CD4-positive, alpha-beta T cell (primary cell): ENCODE results near the gene NLE1. TPM values are rescaled to one million over a fixed set of nuclear protein-coding genes. Genes with fewer than 3 reads are reported as not detected.

Source experiments
- ATAC-seq: fragments of 200-7000 bp; cut with Tn5 transposase; one replicate; pipeline ENCODE4 v1.10.0; 2022; ENCODE audit warnings: mild to moderate bottlenecking; ENCODE audit not compliant: poor library complexity
- CTCF ChIA-PET: fragments of 350-600 bp; sonication (Branson Sonifier 250); formaldehyde crosslinking; loops from one replicate; lab custom pipeline; 2021; ENCODE audit warnings: antibody characterized with exemption, inconsistent platforms; lab: Charles Lee
- POLR2A ChIA-PET: fragments of 350-600 bp; sonication (Branson Sonifier 250); formaldehyde crosslinking; loops from one replicate; lab custom pipeline; 2021; ENCODE audit warnings: antibody characterized with exemption, inconsistent platforms; lab: Charles Lee
- DNase-seq, 14 experiments: peaks; one replicate each; pipeline ENCODE4 v3.0.0-alpha.2; 2013 to 2020; ENCODE audit warnings: mixed read lengths in 2 of 14
- H3K27ac ChIP-seq, 2 donors: one replicate each; pipeline versions ENCODE4 v1.5.1 to v1.7.0; 2013; ENCODE audit warnings: low read length in 2 of 2, low read depth in 1 of 2, mild to moderate bottlenecking in 1 of 2
- H3K27me3 ChIP-seq, 2 experiments: 1 replicate in 1 of 2; 2 replicates in 1 of 2; pipeline versions ENCODE4 v1.6.1 to v1.7.0; 2013; ENCODE audit warnings: low read length in 2 of 2, control low read depth in 1 of 2, mild to moderate bottlenecking in 1 of 2, moderate library complexity in 1 of 2; ENCODE audit not compliant: insufficient read depth in 2 of 2, control insufficient read depth in 1 of 2
- H3K36me3 ChIP-seq: one replicate; pipeline ENCODE4 v1.6.1; 2013; ENCODE audit warnings: low read length, control low read depth; ENCODE audit not compliant: insufficient read depth
- H3K4me1 ChIP-seq: one replicate; pipeline ENCODE4 v1.6.1; 2013; ENCODE audit warnings: low read length, control low read depth; ENCODE audit not compliant: insufficient read depth
- H3K4me3 ChIP-seq: one replicate; pipeline ENCODE4 v1.5.1; 2013; ENCODE audit warnings: mild to moderate bottlenecking, low read length, moderate library complexity
- H3K9me3 ChIP-seq, 2 experiments: 1 replicate in 1 of 2; 2 replicates in 1 of 2; pipeline versions ENCODE4 v1.6.1 to v1.7.0; 2013; ENCODE audit warnings: low read length in 2 of 2, mild to moderate bottlenecking in 2 of 2, control low read depth in 1 of 2, moderate library complexity in 1 of 2; ENCODE audit not compliant: control insufficient read depth in 1 of 2, insufficient read depth in 1 of 2
- H3K27ac Mint-ChIP-seq: one replicate; pipeline ENCODE4 v1.8.0; 2020; ENCODE audit warnings: mixed read lengths
- H3K27me3 Mint-ChIP-seq: one replicate; pipeline ENCODE4 v1.8.0; 2021; ENCODE audit warnings: mixed read lengths
- H3K36me3 Mint-ChIP-seq: one replicate; pipeline ENCODE4 v1.8.0; 2021; ENCODE audit warnings: low read depth, mixed read lengths
- H3K4me1 Mint-ChIP-seq: one replicate; pipeline ENCODE4 v1.8.0; 2021; ENCODE audit warnings: low read depth, mixed read lengths
- H3K4me3 Mint-ChIP-seq: one replicate; pipeline ENCODE4 v1.8.0; 2020; ENCODE audit warnings: mild to moderate bottlenecking, mixed read lengths
- H3K9me3 Mint-ChIP-seq: one replicate; pipeline ENCODE4 v1.8.0; 2020; ENCODE audit warnings: mixed read lengths
- CTCF ChIP-seq: fragments of 200-600 bp; IDR thresholded peaks from one replicate; pipeline ENCODE4 v1.8.0; 2022; ENCODE audit warnings: antibody characterized with exemption, mild to moderate bottlenecking
- intact Hi-C, 2 experiments: fragments of 100-400 bp; cut with DNase I in 1 of 2; cut with micrococcal nuclease in 1 of 2; formaldehyde crosslinking; loops; one replicate each; pipeline versions ENCODE4 v1.15.1 to v1.9.0; 2023 to 2025; cut with DNase I, micrococcal nuclease
- total RNA-seq, 174 experiments: library from RNA in 2 of 174; stranded (reverse) in 2 of 174; gene quantifications; one replicate each; pipeline ENCODE4 v1.2.3 and lab custom pipeline; 2021 to 2026

The NLE1 gene
- total RNA-seq, 2 experiments from 2014 or later: 8.9 to 9.5 TPM

- H3K4me3 Mint-ChIP-seq: peak within 1 kb of the TSS; percentile 97
- no peaks in the 10 kb centered on the region for H3K27me3 Mint-ChIP-seq
- Histone ChIP-seq H3K4me3 (peak within 1 kb of the TSS; percentile 98), H3K4me1 (peaks cover 34% of the 10 kb centered on the region), H3K27me3 (no peaks in the 10 kb centered on the region), H3K36me3 (peaks cover 2% of the 10 kb centered on the region), H3K27ac (peak within 1 kb of the TSS; percentile 56 to 60), H3K9me3 (no peaks in the 10 kb centered on the region)
- H3K4me1 Mint-ChIP-seq: peaks cover 34% of the 10 kb centered on the region
- ATAC-seq (peak; percentile 87), DNase-seq (peak; percentile 60 to 93 (median 74))
- peak within 1 kb of the TSS; percentile 88 for H3K27ac Mint-ChIP-seq
- no peaks in the 10 kb centered on the region for H3K9me3 Mint-ChIP-seq
- CTCF ChIA-PET: interaction anchor here (0.6 to 3.1 kb wide), 22 partner anchors 17 to 703 kb away, joined by 3 to 21 read pairs (median 4); partner anchors contain the start of gene RFFL
- POLR2A ChIA-PET: interaction anchor here (0.7 to 2.0 kb wide), 16 partner anchors 18 to 699 kb away, joined by 3 to 22 read pairs (median 3); partner anchors contain the start of genes LIG3, NLE1, PEX12 and RFFL
- peak; percentile 67 for TF ChIP-seq CTCF
- intact Hi-C loops: loop anchor here (1.0 to 5.0 kb wide), 10 partner anchors 30 to 919 kb away; no protein-coding TSS in a partner anchor
- H3K36me3 Mint-ChIP-seq: peaks cover 4% of the 10 kb centered on the region
These were observed 22.5 kb downstream of the NLE1 start, which contains the start of gene RAD51D for GRCh38 chr17:35119370-35120165. Gene RAD51D, minus strand, starts transcription at chr17:35119860. Its CDS starts 247 bp downstream, at chr17:35119613.

GRCh38 chr17:35117984-35118383 is 24.1 kb downstream of the NLE1 start:
- intact Hi-C loops: loop anchor here (2.0 to 5.0 kb wide), 5 partner anchors 29 to 917 kb away; no protein-coding TSS in a partner anchor
- H3K4me1 Mint-ChIP-seq: peaks cover 34% of the 10 kb centered on the region
- peak in 7 of 14 experiments; percentile 11 to 62 (median 36) for DNase-seq

More at GRCh38 chr17:35117984-35118383, 24.1 kb downstream of the NLE1 start:
- CTCF ChIA-PET: interaction anchor here (0.7 to 3.1 kb wide), 11 partner anchors 23 to 698 kb away, joined by 3 to 21 read pairs (median 8); partner anchors contain the start of gene RFFL
- no peaks in the 10 kb centered on the region for H3K27me3 ChIP-seq
- TF ChIP-seq CTCF: no peak
- H3K4me3 ChIP-seq: no peak overlapping the region
- peak overlapping the region; percentile 88 for H3K27ac Mint-ChIP-seq
- H3K36me3 ChIP-seq: peaks cover 2% of the 10 kb centered on the region
- H3K4me1 ChIP-seq: peaks cover 34% of the 10 kb centered on the region
- H3K36me3 Mint-ChIP-seq: peaks cover 6% of the 10 kb centered on the region
- H3K4me3 Mint-ChIP-seq: peak overlapping the region; percentile 60
- H3K27me3 Mint-ChIP-seq: no peaks in the 10 kb centered on the region
- H3K9me3 Mint-ChIP-seq: no peaks in the 10 kb centered on the region
- POLR2A ChIA-PET: interaction anchor here (0.6 kb wide), 1 partner anchor 24 kb away, joined by 3 read pairs; no protein-coding TSS in a partner anchor
- H3K9me3 ChIP-seq: no peaks in the 10 kb centered on the region
- no peak overlapping the region for H3K27ac ChIP-seq
- ATAC-seq: peak; percentile 31
